ENCODE results near the gene EFNB2.

EFNB2 gene

DNA sequence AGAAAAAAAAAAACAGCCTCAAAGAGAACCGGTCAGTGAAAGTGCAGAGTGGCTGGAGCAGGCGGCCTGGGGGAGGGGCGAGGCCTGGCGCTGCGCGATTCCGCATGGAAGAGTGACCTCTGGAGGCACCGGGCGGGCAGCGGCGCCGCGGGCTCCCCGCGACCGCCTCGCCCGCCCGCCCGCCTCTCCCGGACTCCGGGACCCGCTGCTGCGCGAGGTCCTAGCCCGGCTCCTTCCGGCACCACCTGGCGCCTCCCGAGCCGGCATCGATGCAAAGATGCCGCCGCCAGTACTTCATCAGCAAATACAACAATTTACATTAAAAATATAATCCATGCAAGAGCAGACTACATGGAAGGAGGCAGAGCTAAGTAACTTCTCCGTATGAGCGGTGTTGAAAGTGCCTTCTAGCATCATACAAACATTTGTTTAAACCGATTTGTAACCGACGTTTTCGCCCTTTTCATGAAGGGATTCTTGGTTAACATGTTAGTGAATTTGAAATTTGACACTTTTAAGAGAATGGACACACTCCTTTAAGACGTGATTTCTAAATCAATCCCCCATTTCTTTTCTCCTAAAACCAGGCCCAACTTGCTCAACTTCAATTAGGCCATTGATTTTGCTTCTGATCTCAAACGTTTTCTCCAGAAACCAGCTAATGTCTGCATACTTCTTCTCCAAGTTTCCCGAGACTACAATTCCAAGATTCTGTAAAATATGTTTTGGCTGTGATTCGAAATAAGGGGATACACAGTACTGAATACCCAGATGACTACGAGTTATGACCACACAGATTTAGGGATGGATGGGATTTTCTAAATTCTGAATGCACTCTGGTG, 2.1 kb downstream of the EFNB2 start:
- TF ChIP-seq TAF1 (IDR thresholded peaks at IDR 0.05; ENCODE audit: borderline replicate concordance, insufficient read depth, low read length) (no peak), FOXP2 (optimal IDR thresholded peaks at IDR 0.05; ENCODE audit: borderline replicate concordance, extremely low read depth, extremely low read length, insufficient read depth) (peak; percentile 69), SIN3A (IDR thresholded peaks at IDR 0.05; ENCODE audit: borderline replicate concordance, insufficient read depth, low read length) (no peak), POLR2AphosphoS5 (IDR thresholded peaks at IDR 0.05; ENCODE audit: low read depth, low read length) (no peak), REST (IDR thresholded peaks at IDR 0.05; ENCODE audit: insufficient read depth in 1 of 2, low read depth in 2 of 2, low read length in 2 of 2) (no peak)

GRCh38 chr13:106532111-106532929, 3.1 kb downstream of the EFNB2 start:
- TF ChIP-seq FOXP2 (optimal IDR thresholded peaks at IDR 0.05; ENCODE audit: borderline replicate concordance, extremely low read depth, extremely low read length, insufficient read depth), result no peak
- no peak for TF ChIP-seq REST (IDR thresholded peaks at IDR 0.05; ENCODE audit: insufficient read depth in 1 of 2, low read depth in 2 of 2, low read length in 2 of 2)
- TF ChIP-seq POLR2AphosphoS5 (IDR thresholded peaks at IDR 0.05; ENCODE audit: low read depth, low read length), result no peak
- TF ChIP-seq SIN3A (IDR thresholded peaks at IDR 0.05; ENCODE audit: borderline replicate concordance, insufficient read depth, low read length), result no peak
- no peak for TF ChIP-seq TAF1 (IDR thresholded peaks at IDR 0.05; ENCODE audit: borderline replicate concordance, insufficient read depth, low read length)

GRCh38 chr13:106530980-106531481, 4.4 kb downstream of the EFNB2 start:
- TF ChIP-seq SIN3A (IDR thresholded peaks at IDR 0.05; ENCODE audit: borderline replicate concordance, insufficient read depth, low read length) (no peak), POLR2AphosphoS5 (IDR thresholded peaks at IDR 0.05; ENCODE audit: low read depth, low read length) (no peak), TAF1 (IDR thresholded peaks at IDR 0.05; ENCODE audit: borderline replicate concordance, insufficient read depth, low read length) (no peak), REST (IDR thresholded peaks at IDR 0.05; ENCODE audit: insufficient read depth in 1 of 2, low read depth in 2 of 2, low read length in 2 of 2) (no peak), FOXP2 (optimal IDR thresholded peaks at IDR 0.05; ENCODE audit: borderline replicate concordance, extremely low read depth, extremely low read length, insufficient read depth) (no peak)

DNA sequence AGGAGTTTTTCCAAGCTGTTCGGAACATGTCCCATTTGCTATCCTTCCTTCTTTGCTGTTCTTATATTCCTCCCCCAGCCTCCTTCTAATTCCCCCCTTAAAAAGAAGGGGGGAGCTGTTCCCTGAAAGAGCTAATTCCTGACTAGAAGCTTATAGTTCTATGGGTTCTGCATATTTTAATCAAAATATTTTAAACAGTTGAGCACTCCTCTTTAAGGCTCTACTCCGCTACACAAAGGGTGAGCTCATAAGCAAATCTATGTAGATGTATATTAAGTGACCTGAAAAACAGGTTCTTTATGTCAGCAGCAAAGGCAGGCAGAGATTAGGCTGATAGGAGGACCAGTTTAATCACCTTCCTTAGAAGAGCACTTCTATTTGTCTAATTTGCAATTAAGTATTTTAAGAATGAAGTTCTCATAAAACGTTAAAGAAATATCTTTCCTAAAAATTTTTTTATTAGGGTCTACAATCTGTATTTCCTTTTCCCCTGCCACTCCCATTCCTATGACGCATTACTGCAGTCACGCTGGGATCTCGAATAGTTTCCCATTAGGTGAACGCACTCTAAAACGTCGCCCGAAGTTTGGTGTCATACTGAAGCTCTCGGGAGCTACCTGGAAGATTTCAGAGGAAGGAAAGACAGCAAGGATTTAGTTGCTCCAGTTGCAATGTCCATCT, 5.2 kb downstream of the EFNB2 start:
- TF ChIP-seq TAF1 (IDR thresholded peaks at IDR 0.05; ENCODE audit: borderline replicate concordance, insufficient read depth, low read length) (no peak), SIN3A (IDR thresholded peaks at IDR 0.05; ENCODE audit: borderline replicate concordance, insufficient read depth, low read length) (no peak), FOXP2 (optimal IDR thresholded peaks at IDR 0.05; ENCODE audit: borderline replicate concordance, extremely low read depth, extremely low read length, insufficient read depth) (no peak), REST (IDR thresholded peaks at IDR 0.05; ENCODE audit: insufficient read depth in 1 of 2, low read depth in 2 of 2, low read length in 2 of 2) (no peak), POLR2AphosphoS5 (IDR thresholded peaks at IDR 0.05; ENCODE audit: low read depth, low read length) (no peak)

Measured in PFSK-1 (cell line).